HG03571 (cell line): ENCODE measurements around the gene KCNIP2.
A peak's percentile ranks its signal among the peaks of the same experiment; 100 is the strongest.
"Not testable (repeated sequence)": the region's sequence is repeated elsewhere in the genome, so short reads cannot be mapped to it uniquely, and the experiment has no call there.

ENCODE experiments used
- ATAC-seq: cut with Tn5 transposase; IDR thresholded peaks from one replicate; pipeline ENCODE4 v1.9.1; 2021; ENCODE audit not compliant: unreplicated experiment

The KCNIP2 gene

DNA sequence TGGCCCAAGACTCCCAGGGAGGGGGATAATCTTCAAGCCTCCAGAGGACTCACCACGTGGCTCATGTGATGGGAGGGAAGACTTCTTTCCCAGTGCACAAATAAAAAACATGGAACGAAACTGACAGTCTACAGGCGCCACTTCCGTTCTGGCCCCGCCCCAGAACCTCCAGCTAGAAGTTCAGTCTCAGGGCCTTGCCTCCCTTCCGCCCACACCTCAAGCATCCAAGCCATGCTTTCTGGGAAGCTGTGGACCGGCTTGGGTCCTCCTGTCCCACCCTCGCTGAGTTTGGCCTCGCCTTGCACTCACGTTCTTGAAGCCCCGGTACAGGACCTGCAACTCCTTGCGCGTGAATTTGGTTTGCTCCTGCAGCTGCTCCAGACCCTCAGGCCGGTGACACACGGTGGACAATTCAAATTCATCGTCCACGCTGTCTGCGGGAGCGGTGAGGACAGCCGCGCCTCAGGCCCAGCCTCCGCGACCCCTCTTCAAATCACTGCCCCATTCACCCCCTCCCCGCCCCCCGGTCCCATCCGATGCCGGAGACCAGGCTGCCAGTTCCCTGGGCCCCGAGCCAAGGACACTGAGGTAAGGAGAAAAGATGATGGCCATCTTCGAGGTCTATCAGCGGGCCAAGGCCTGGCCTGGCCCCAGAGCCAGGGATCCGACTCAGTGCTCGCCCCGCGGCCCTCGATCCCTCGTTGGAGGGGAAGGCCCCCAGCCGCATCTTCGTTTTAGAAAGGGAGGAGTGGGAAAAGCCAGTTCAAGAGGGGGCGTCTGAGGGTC is 14.6 kb downstream of the KCNIP2 start:
- no peak for ATAC-seq

DNA sequence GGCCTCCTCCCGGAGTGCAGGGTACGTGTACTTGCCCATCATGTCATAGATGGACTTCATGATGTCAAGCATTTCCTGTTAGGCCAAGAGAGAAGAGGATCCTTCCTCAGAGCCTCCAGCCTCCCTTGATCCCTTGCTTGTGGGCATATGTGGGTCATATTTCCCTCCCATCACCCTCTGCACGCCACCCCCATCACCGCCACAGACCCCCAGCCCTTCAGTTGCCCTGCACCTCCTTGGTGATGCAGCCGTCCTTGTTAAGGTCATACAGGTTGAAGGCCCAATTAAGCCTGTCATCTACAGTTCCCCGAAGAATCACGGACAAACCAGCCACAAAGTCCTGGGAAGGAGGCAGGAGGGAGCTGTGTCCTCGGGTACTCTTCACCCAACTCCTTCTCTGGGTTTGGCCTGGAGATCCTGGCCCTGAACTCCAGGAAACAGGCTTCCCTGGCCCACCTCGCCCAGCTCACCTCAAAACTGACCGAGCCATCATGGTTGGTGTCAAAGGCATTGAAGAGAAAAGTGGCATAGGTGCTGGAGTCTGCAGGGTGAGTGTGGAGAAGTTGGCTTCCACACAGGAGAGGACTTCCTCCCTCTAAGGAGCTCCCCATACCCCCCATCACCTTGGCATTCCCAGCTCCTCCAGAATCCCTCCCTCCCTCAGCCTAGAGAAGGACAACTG is 15.5 kb downstream of the KCNIP2 start:
- ATAC-seq: no peak

DNA sequence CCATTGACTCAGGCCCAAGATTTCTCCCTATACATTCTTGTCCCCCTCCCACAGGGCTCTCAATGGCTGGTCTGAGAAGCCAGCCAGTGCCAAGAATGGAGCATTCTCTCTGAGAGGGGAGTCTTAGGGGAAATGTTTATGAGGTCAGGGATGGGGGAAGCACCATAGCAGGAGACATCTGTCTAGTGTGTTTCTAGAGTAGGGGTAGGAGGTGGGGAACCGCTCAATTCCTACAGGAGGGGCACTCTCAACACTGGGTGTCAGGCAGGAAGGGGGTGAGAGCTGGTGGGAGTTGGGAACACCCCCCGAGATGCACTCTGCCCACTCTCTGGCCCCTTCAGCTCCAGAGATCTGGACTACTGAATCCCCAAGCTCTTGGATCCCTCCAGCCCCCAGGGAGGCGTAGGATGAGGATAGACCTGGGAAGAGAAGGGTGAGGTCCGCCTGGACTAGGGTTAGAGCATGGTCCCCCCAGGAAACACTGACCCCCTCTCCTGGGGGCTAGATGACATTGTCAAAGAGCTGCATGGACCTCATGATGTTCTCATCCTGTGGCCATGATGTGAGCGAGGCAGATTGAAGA is 16.7 kb downstream of the KCNIP2 start:
- ATAC-seq: no peak

DNA sequence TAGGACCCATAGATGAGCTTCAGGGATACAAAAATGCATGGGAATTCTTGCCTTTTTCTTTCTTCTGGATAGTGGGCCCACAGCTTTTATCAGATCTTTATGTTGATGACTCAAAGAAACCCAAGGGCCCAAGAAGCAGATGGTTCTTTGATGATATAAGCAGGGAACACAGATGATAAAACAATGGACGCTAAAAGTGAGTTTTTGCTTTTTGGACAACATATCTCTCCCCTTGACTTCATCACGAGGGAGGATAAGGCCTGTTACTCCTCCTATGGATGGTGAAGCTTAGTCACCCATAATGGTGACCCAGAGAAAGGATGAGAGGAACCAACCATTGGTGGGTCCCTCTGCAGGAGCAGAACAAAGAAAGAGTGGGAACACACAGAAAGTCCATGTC is 18.9 kb downstream of the KCNIP2 start:
- no peak for ATAC-seq

DNA sequence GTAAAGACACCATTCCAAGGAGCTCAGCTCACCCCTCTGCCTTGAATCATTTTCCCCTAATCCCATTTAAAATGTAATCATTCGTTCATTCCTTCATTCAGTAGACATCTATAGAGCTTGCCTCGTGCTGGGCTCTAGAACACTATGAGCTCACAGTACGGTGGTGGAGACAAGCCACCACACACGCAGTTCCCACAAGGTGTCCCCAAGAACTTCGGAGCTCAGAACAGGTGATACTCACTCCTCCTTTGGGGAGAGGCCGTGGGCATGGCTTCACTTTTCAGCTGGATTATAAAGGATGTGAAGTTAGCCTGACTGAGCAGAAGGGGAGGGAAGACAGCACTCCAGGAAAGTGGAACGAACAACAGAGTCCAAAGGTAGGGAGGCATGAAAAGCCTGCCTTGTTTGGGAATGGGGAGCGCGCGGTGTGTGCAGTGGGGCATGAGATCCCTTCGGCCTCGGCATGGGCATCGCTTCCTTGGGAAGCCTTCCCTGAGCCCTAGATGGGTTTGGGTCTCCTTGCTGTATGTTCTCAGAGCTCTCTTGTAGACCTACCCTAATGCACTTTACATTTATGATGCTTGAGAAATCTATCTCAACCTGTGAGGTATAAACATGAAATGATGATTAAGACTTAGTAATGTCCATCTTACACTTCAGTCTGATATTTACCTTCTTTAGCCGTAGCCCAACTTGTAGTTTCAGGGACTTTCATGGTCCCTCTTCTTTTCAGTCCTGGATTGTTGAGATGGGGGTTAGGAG is 24.5 kb downstream of the KCNIP2 start:
- peak; percentile 6 for ATAC-seq

DNA sequence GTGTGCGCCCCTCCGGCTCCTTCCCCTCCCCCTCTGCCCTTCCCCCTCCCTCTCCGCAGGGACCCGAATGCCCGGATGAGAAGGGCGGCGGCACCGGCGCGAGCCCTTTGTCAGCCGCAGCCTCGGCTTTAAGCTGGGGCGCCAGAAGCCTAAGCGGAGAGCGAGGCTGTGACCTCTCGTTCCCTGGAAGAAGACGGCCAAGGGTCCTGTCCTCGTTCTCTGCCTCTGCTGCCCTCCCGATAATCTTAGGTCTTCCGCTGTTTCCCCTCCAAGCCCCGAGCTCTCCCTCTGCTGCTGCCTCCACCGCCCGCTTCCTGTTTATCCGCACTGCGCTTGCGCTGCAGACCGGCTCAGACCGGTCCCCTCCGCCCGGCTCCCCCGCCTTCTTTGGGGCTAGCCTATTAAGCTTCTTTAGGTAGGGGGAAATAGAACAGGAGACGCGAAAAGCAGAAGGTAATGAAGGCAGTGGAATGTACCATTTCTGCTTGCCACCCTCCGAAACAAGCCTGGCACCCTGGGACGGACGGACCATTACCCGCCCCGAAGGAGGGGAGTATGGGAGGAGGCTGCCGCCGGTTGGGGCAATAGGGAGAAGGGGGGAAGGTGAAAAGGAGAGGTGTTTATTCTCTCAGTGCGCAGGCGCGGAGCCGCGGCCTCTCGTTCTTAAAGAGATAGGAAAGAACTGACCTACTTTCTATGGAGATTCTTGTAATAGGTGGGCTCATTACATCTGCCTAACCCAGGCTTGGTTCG is 25.3 kb downstream of the KCNIP2 start, which contains the start of gene OGA:
Gene OGA, minus strand, starts transcription at position 326 of the 753 bp plus-strand sequence. CDS start 422 bp downstream, outside the sequence.
- ATAC-seq: peak; percentile 84

DNA sequence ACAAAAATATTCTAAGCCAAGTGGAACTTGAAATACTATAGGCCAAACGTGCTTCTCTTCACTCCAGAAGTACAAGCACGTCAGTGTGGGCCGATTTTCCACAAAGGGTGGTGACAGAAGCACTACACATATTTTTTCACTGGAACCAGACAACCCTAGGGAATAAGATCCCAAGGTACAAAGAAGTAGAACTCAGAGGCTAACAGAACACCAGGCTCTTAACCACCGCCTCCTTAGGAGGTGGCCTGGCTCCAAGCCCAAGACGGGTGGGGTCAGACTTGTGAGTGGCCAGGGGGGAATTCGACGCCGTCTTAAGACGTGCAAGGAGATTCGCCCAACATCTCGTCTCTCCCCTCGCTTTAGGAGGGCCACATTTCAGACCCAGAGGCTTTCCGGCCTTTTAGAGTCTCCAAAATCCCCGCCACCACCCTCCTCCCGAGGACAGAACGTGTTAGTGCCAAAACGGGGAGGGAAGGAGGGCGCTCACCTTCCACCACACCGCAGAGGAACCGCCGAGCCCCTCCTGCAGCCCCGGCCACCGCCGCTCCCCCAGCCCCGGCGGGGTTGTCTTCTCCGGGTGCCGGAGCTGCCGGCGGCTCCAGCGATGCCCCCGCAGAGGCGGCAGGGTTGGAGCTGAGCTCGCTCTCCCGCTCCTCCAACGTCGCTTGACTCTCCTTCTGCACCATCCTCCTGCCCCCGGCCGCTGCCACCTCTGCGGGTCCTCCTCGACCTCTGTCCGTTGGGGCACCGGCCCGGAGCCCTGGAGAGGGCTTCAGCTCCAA is 26.1 kb downstream of the KCNIP2 start:
- peak; percentile 3 for ATAC-seq

DNA sequence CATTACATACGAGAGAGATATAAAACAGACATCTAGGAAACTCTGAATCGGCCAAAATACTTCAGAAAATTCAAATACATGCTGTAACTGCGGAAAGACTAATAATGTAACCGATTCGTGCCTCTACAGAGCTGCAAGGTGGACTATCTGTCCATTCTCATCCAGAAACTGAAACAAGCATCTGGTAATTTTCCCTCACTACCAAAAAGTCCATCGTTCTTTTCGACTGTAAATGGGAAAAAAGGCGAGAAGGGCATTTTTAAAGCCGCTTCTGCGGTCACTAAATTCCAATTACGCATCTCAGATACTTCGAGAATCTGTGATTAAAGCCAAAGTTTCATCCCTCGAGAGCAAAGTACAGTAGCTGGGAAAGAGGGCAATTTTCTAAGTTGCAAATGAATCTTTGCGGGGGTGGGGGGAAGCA is 26.7 kb downstream of the KCNIP2 start:
- ATAC-seq: no peak

DNA sequence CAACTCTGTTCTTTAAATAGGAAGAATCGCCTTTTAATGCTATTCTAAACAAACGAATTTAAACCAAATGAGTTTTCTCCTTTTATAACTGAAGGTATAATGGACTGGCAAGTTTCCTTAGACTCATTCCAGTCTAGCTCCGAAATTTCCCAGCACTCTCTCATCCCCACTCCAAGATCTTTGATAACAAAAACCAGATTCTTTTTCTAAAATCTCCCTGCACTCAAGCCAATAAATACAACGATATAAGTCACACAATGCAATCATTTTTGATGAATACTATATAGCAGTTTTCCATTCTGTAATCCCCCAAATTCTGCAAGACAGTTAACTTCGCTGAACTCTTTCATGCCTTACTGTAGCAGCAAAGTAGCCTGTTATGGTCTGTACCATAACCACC is 27.2 kb downstream of the KCNIP2 start:
- ATAC-seq: no peak

DNA sequence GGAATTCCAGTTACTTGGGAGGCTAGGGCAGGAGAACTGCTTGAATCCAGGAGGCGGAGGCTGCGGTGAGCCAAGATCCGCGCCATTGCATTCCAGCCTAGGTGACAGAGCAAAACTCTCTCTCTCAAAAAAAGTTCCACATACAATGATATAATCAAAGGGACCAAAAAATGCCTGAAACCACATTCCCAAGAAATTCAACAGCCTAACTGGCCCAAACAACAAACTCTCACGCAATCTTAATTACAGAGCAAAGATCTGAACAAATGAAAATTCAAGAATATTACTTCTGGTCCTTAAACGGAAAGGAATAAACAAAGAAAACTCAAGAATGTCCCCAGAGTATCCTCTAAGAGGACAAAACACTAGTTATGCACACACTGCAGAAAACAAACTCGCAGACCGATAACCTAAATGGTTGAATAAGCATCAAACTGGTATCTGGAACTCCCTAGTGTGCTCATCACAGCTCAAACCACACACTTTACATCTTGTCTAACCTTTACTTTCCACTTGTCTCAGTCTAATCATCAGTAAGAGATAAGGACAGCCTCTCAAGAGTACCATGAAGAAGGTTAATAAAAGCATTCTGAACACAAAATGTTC is 29.0 kb downstream of the KCNIP2 start:
- ATAC-seq: no peak

DNA sequence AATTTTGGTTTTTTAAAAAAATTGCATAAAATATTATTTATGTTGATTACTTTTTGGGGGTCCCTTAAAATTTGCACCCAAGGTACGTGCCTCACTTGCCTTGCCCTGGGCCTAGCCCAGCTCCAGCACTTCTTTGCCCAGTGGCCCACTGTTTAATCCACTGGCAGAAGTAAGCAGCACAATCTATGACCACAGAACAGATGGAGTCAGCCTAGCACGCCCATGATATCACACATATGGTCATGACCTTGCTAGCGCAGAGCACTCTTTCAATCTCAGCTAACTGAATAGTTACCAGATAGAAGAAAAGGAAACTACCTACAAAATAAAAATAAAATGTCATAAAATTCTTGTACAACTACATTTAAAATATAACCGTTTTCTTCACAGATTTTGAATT is 31.0 kb downstream of the KCNIP2 start:
- ATAC-seq: no peak

DNA sequence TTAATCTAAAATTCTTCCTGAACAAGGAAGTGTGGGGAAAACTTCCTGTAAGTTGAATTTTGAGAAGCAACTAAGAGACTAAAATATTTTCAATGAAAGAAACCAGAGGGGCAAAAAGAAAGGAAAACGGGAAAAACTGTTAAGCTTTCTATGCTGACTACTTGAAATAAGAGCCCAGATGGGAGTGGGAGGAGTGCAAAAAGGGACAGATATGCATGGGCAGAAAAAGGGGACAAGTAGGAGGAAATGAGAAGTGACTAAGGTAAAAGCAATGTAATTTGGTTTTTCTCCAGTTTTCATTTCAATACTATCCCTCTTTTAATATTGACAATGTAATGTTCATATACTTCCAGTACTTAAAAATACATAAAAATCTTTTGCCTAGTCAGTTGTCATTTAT is 36.4 kb downstream of the KCNIP2 start:
- no peak for ATAC-seq

DNA sequence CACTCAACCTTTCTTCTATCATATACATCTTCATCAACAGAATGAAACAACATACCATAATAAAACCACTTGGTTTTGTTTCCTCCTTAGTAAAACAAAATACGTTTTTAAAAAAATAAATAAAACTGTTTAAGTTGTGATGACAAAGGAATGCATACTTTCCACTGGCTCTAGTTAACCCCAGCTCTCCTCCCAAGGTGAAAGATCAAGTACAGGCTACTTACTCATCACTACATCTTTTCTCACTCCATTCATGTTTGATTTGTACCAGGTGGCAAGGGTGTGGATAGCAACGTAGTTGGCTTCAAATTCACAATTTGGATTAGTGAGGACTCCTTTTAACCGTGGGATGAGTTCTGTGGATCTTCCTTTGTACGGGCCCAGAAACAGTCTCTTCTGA is 40.1 kb downstream of the KCNIP2 start:
- ATAC-seq: no peak

DNA sequence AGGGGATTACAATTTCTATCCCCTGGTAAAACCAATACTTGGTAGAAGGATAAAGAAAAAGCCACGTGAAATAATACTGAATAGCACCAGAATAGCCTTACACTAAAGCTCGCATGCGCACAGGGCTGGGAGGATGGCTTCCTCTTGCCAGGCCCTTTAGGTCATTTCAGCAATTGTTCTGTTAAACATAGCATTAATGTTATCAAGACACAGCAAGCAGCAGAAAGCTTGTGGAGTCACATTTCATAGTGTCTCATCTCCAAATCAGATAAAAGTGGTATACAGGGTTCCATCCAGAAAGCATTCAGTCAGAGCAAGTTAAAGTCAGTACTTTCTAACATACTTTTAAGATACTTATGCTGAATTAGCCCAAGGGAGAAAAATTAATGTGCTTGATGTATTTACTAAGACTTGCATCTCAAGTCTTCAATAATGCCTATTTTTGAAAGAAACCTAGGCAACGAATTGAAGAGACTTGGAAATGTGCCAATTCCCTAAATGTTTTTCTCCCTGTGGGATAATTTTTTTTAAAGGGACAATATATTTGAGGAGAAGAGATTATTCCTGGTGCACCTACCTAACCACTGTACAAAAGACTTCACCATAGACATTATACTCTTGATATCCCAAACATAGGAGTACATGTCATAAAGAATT is 46.1 kb downstream of the KCNIP2 start:
- ATAC-seq: no peak

DNA sequence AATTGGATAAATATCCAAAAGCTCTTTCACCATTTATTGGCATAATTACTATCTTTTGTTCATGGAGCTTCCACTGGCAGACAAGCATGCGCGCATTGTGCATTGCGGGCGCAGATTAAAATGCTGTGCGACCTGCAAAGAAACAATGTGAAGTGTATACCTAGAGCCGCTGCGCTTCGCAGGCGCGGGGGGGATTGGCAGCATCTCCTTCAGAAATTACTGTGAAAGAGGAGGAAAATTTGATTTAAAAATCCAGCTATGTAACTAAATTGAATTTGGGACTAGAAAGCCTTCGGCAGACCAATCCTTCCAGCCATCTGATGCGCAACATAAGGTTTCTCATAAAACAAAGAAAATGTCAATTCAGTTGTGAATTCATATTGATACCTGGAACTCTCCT is 50.1 kb downstream of the KCNIP2 start:
- no peak for ATAC-seq

DNA sequence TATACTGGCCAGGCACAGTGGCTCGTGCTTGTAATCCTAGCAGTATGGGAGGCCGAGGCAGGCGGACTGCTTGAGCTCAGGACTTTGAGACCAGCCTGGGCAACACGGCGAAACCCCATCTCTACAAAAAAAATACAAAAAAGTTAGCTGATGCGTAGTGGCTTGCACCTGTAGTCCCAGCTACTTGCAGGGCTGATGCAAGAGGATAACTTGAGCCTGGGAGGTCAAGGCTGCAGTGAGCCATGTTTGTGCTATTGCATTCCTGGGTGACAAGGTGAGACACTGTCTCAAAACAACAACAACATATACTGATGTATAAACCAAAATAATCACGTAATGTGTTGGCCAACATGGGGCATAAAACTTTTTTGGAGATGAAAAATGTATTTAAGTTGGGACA is 53.9 kb downstream of the KCNIP2 start:
- no peak for ATAC-seq

DNA sequence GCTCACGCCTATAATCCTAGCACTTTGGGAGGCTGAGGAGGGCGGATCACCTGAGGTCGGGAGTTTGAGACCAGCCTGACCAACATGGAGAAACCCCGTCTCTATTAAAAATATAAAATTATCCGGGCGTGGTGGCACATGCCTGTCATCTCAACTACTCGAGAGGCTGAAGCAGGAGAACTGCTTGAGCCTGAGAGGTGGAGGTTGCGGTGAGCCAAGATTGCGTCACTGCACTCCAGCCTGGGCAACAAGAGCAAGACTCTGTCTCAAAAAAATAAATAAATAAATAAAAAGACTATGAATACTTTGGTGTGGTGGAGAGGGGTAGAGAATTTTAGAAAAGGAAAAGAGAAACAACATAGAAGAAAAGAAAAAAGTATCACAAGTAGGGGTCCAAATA is 54.4 kb downstream of the KCNIP2 start:
- ATAC-seq: not testable (repeated sequence)

DNA sequence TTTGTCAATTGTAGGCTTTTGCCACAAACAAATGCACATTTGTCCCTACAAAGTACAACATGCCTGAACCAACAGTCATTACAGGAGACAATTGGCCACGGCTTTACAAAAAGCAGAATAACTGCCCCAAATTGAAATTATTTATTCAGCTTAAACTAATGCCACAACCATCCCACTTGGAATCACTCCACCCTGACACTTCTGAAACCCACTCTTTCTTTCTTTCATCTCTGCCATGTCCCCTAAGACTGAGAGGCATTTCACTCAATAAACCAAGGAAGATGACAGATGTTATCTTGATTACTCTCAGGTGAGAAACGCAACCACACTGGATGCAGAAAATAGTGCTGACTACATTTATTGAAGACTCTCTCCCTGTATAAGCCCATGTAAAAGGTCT is 57.8 kb downstream of the KCNIP2 start:
- no peak for ATAC-seq

DNA sequence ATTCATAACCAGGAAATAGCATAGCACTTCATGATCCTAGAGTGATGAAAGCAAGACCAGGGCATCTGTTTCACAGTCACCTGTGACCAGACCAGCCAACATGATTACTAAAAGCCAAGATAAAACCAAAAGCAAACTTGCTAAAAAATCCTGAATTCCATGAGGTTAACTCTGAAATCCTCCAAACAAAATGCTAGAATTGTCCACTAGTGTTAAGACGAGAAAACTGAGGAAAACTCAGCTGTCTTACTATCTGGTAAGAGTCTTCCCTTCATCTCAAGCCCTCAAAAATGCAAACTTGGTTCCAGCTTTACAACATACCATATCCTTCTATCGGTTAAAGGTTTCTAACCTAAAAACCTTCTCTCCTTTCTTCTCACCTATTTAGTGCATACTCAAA is 59.0 kb downstream of the KCNIP2 start:
- no peak for ATAC-seq
